ENCODE data around the gene SPOPL.

- TF ChIP-seq CHD4 (IDR thresholded peaks at IDR 0.05; ENCODE audit: borderline replicate concordance) (no peak), RNF2 (IDR thresholded peaks at IDR 0.05; ENCODE audit: borderline replicate concordance, low read depth) (no peak), EP300 (IDR thresholded peaks at IDR 0.05) (no peak), CTCF (IDR thresholded peaks at IDR 0.05) (no peak), HDAC2 (IDR thresholded peaks at IDR 0.05) (no peak), RCOR1 (IDR thresholded peaks at IDR 0.05; ENCODE audit: low read depth, low read length) (no peak)
These were observed 63.1 kb downstream of the SPOPL start for GRCh38 chr2:138564586-138565229.
